Peyer's patch (tissue), 4 donors: ENCODE measurements around the gene NAV2. TPM values are rescaled to one million over a fixed set of nuclear protein-coding genes. Genes with fewer than 3 reads are reported as not detected.

Experiments used
- DNase-seq, 3 donors: peaks; one replicate each; pipeline ENCODE4 v3.0.0-alpha.2; 2017 to 2019
- H3K27ac ChIP-seq, 4 donors: fragments of 200-600 bp; sonication (generic); one replicate each; pipeline ENCODE4 v1.5.1; 2016 to 2019
- H3K27me3 ChIP-seq, 2 donors: fragments of 200-600 bp; sonication (generic); one replicate each; pipeline ENCODE4 v1.5.1; 2019
- H3K36me3 ChIP-seq, 3 donors: fragments of 200-600 bp; sonication (generic); one replicate each; pipeline ENCODE4 v1.5.1; 2016 to 2019
- H3K4me1 ChIP-seq, 4 donors: fragments of 200-600 bp; sonication (generic); one replicate each; pipeline ENCODE4 v1.5.1; 2016 to 2019
- H3K4me3 ChIP-seq, 4 donors: fragments of 200-600 bp; sonication (generic); 1 replicate in 3 of 4; 2 replicates in 1 of 4; pipeline ENCODE4 v1.5.1; 2016 to 2019; ENCODE audit warnings: mild to moderate bottlenecking in 1 of 4
- H3K9me3 ChIP-seq, 4 donors: fragments of 200-600 bp; sonication (generic); one replicate each; pipeline ENCODE4 v1.5.1; 2016 to 2019; ENCODE audit warnings: mild to moderate bottlenecking in 1 of 4
- CTCF ChIP-seq, 6 experiments: fragments of 450-650 bp in 4 of 6; fragments of 200-600 bp in 2 of 6; sonication (generic) in 1 of 6; IDR thresholded peaks; one replicate each; pipeline ENCODE4 v1.5.1; 2017 to 2019; ENCODE audit warnings: antibody characterized with exemption in 6 of 6, mild to moderate bottlenecking in 3 of 6, moderate library complexity in 1 of 6
- POLR2A ChIP-seq, 2 donors: fragments of 450-650 bp; IDR thresholded peaks; one replicate each; pipeline ENCODE4 v1.5.1; 2017; ENCODE audit warnings: antibody characterized with exemption in 2 of 2, mild to moderate bottlenecking in 2 of 2, moderate library complexity in 2 of 2
- total RNA-seq, 4 donors: library from RNA; depleted of rRNA; stranded (reverse); fragments of >200 nt; gene quantifications; one replicate each; pipeline ENCODE4 v1.1.0, GENCODE V29; 2016

NAV2 gene
- total RNA-seq, 4 donors from 2014 or later = 6.0 to 48.7 (median 20.1) TPM

GRCh38 chr11:19812710-19813109, 100.1 kb downstream of the NAV2 start:
- H3K27ac ChIP-seq = no peak overlapping the region
- H3K36me3 ChIP-seq = no peaks in the 10 kb centered on the region
- TF ChIP-seq CTCF (IDR thresholded peaks at IDR 0.05) = no peak
- no peak for TF ChIP-seq POLR2A (IDR thresholded peaks at IDR 0.05)
- no peaks in the 10 kb centered on the region for H3K27me3 ChIP-seq
- H3K9me3 ChIP-seq = no peaks in the 10 kb centered on the region
- H3K4me3 ChIP-seq = no peak overlapping the region
- peaks cover 0 to 9% (median 0%) of the 10 kb centered on the region in 4 donors for H3K4me1 ChIP-seq
- no peak for DNase-seq

GRCh38 chr11:19813158-19813879, 100.7 kb downstream of the NAV2 start:
- no peaks in the 10 kb centered on the region for H3K9me3 ChIP-seq
- H3K27ac ChIP-seq = no peak overlapping the region
- no peaks in the 10 kb centered on the region for H3K36me3 ChIP-seq
- H3K4me3 ChIP-seq = no peak overlapping the region
- no peaks in the 10 kb centered on the region for H3K27me3 ChIP-seq
- no peak for TF ChIP-seq CTCF (IDR thresholded peaks at IDR 0.05)
- TF ChIP-seq POLR2A (IDR thresholded peaks at IDR 0.05) = no peak
- no peak for DNase-seq
- peaks cover 0 to 9% (median 0%) of the 10 kb centered on the region in 4 donors for H3K4me1 ChIP-seq

GRCh38 chr11:19814421-19814820, 101.8 kb downstream of the NAV2 start:
- no peak overlapping the region for H3K27ac ChIP-seq
- no peaks in the 10 kb centered on the region for H3K36me3 ChIP-seq
- H3K9me3 ChIP-seq = no peaks in the 10 kb centered on the region
- H3K4me3 ChIP-seq = no peak overlapping the region
- H3K4me1 ChIP-seq = peaks cover 0 to 9% (median 0%) of the 10 kb centered on the region in 4 donors
- TF ChIP-seq POLR2A (IDR thresholded peaks at IDR 0.05) (no peak), CTCF (IDR thresholded peaks at IDR 0.05) (peak in 3 of 6 experiments; percentile 35 to 49 (median 43))
- H3K27me3 ChIP-seq = no peaks in the 10 kb centered on the region
- DNase-seq = no peak

GRCh38 chr11:19816040-19816439, 103.4 kb downstream of the NAV2 start:
- no peak for DNase-seq
- TF ChIP-seq CTCF (IDR thresholded peaks at IDR 0.05) (no peak), POLR2A (IDR thresholded peaks at IDR 0.05) (no peak)

GRCh38 chr11:19816817-19817216, 104.2 kb downstream of the NAV2 start:
- Histone ChIP-seq H3K27ac (no peak overlapping the region), H3K36me3 (no peaks in the 10 kb centered on the region), H3K4me3 (no peak overlapping the region), H3K27me3 (no peaks in the 10 kb centered on the region), H3K4me1 (peaks cover 0 to 11% (median 0%) of the 10 kb centered on the region in 4 donors), H3K9me3 (no peaks in the 10 kb centered on the region)
- no peak for DNase-seq
- TF ChIP-seq CTCF (IDR thresholded peaks at IDR 0.05) = no peak
- TF ChIP-seq POLR2A (IDR thresholded peaks at IDR 0.05) = no peak

More at GRCh38 chr11:19816040-19816439, 103.4 kb downstream of the NAV2 start:
- Histone ChIP-seq H3K36me3 (no peaks in the 10 kb centered on the region), H3K27me3 (no peaks in the 10 kb centered on the region), H3K4me3 (no peak overlapping the region), H3K27ac (no peak overlapping the region), H3K9me3 (no peaks in the 10 kb centered on the region), H3K4me1 (peaks cover 0 to 16% (median 0%) of the 10 kb centered on the region in 4 donors)
